GM23338 (cell line): ENCODE results near the gene PRMT7. TPM values are rescaled to one million over a fixed set of nuclear protein-coding genes. Genes with fewer than 3 reads are reported as not detected.

Experiments
- ATAC-seq: fragments of 200-7000 bp; cut with Tn5 transposase; 3 replicates; pipeline ENCODE4 v1.9.1; 2020
- DNase-seq: peaks from one replicate; pipeline ENCODE4 v3.0.0-alpha.2; 2015; ENCODE audit warnings: low spot score
- H2AFZ ChIP-seq: fragments of 200-600 bp; sonication (generic); 2 replicates; pipeline ENCODE4 v1.8.0; 2016; ENCODE audit warnings: antibody characterized with exemption, mild to moderate bottlenecking, moderate library complexity
- H3F3A ChIP-seq: fragments of 200-600 bp; sonication (generic); replicated peaks from 2 replicates; pipeline ENCODE4 v1.8.0; 2017; ENCODE audit warnings: antibody characterized with exemption, mixed run types, low read depth
- H3K27ac ChIP-seq: fragments of 200-600 bp; sonication (generic); 2 replicates; pipeline ENCODE4 v1.6.1; 2016; ENCODE audit warnings: low read depth
- H3K27me3 ChIP-seq: fragments of 200-600 bp; sonication (generic); 2 replicates; pipeline ENCODE4 v1.8.0; 2016; ENCODE audit warnings: mild to moderate bottlenecking, mixed run types, moderate library complexity; ENCODE audit not compliant: insufficient read depth
- H3K36me3 ChIP-seq: fragments of 200-600 bp; sonication (generic); 2 replicates; pipeline ENCODE4 v1.8.0; 2016; ENCODE audit warnings: mild to moderate bottlenecking; ENCODE audit not compliant: insufficient read depth
- H3K4me1 ChIP-seq: fragments of 200-600 bp; sonication (generic); 2 replicates; pipeline ENCODE4 v1.8.0; 2016; ENCODE audit warnings: mild to moderate bottlenecking, moderate library complexity; ENCODE audit not compliant: insufficient read depth
- H3K4me2 ChIP-seq: fragments of 200-600 bp; sonication (generic); 2 replicates; pipeline ENCODE4 v1.7.1; 2017; ENCODE audit warnings: mixed run types
- H3K4me3 ChIP-seq: fragments of 200-600 bp; sonication (generic); 2 replicates; pipeline ENCODE4 v1.6.1; 2016; ENCODE audit warnings: mixed run types
- H3K79me2 ChIP-seq: fragments of 200-600 bp; sonication (generic); replicated peaks from 2 replicates; pipeline ENCODE4 v1.8.0; 2017; ENCODE audit warnings: mild to moderate bottlenecking; ENCODE audit not compliant: insufficient read depth
- H3K9me2 ChIP-seq: fragments of 200-600 bp; sonication (generic); 2 replicates; pipeline ENCODE4 v1.8.0; 2017; ENCODE audit not compliant: insufficient read depth
- H4K20me1 ChIP-seq: fragments of 200-600 bp; sonication (generic); replicated peaks from 2 replicates; pipeline ENCODE4 v1.8.0; 2017; ENCODE audit warnings: mild to moderate bottlenecking; ENCODE audit not compliant: insufficient read depth
- H3K27ac Mint-ChIP-seq: 2 replicates; pipeline ENCODE4 v1.8.0; 2020; ENCODE audit warnings: inconsistent platforms, mild to moderate bottlenecking, moderate library complexity, mixed read lengths
- H3K27me3 Mint-ChIP-seq: 3 replicates; pipeline ENCODE4 v1.8.0; 2022; ENCODE audit warnings: low read depth, mild to moderate bottlenecking, moderate library complexity, mixed read lengths, inconsistent platforms; ENCODE audit not compliant: insufficient read depth, poor library complexity
- H3K36me3 Mint-ChIP-seq: 3 replicates; pipeline ENCODE4 v1.8.0; 2021; ENCODE audit warnings: low read depth, mild to moderate bottlenecking, inconsistent platforms, moderate library complexity, mixed read lengths
- H3K4me1 Mint-ChIP-seq: 3 replicates; pipeline ENCODE4 v1.8.0; 2020; ENCODE audit warnings: mild to moderate bottlenecking, inconsistent platforms, mixed read lengths
- H3K4me3 Mint-ChIP-seq: 3 replicates; pipeline ENCODE4 v1.8.0; 2021; ENCODE audit warnings: moderate library complexity, mild to moderate bottlenecking, inconsistent platforms, mixed read lengths
- H3K9me3 Mint-ChIP-seq: 3 replicates; pipeline ENCODE4 v1.8.0; 2020; ENCODE audit warnings: moderate library complexity, mild to moderate bottlenecking, inconsistent platforms, mixed read lengths
- EZH2phosphoT487 ChIP-seq: fragments of 200-600 bp; sonication (generic); IDR thresholded peaks from one replicate; pipeline ENCODE4 v1.8.1; 2018; ENCODE audit warnings: antibody characterized with exemption; ENCODE audit not compliant: unreplicated experiment
- JUNB ChIP-seq: IDR thresholded peaks from one replicate; pipeline ENCODE4 v1.6.1; 2016; ENCODE audit warnings: antibody characterized with exemption; ENCODE audit not compliant: unreplicated experiment
- POLR2AphosphoS5 ChIP-seq: IDR thresholded peaks from 2 replicates; pipeline ENCODE4 v1.6.1; 2016; ENCODE audit warnings: antibody characterized with exemption, low read depth
- polyA plus RNA-seq: library from polyadenylated mRNA; unstranded; fragments of >200 nt; fragmentation: Nextera tagmentation; extraction: Ambion mirVana; gene quantifications from 2 replicates; pipeline ENCODE4 v1.2.1, GENCODE V29; 2016
- total RNA-seq: library from RNA; depleted of rRNA; stranded (reverse); fragments of >200 nt; shearing (Covaris generic); gene quantifications from 2 replicates; pipeline ENCODE4 v1.2.3, GENCODE V29; 2014
- TF ChIP-seq, protein P1 (sequence below): fragments of 250-450 bp; sonication (Bioruptor Pico); IDR thresholded peaks from 2 replicates; pipeline ENCODE4 v1.5.0; 2020; ENCODE audit warnings: mild to moderate bottlenecking, moderate library complexity

The PRMT7 gene
- total and polyA plus RNA-seq, 2 experiments from 2014 or later: 20.2 to 65.3 TPM

DNA sequence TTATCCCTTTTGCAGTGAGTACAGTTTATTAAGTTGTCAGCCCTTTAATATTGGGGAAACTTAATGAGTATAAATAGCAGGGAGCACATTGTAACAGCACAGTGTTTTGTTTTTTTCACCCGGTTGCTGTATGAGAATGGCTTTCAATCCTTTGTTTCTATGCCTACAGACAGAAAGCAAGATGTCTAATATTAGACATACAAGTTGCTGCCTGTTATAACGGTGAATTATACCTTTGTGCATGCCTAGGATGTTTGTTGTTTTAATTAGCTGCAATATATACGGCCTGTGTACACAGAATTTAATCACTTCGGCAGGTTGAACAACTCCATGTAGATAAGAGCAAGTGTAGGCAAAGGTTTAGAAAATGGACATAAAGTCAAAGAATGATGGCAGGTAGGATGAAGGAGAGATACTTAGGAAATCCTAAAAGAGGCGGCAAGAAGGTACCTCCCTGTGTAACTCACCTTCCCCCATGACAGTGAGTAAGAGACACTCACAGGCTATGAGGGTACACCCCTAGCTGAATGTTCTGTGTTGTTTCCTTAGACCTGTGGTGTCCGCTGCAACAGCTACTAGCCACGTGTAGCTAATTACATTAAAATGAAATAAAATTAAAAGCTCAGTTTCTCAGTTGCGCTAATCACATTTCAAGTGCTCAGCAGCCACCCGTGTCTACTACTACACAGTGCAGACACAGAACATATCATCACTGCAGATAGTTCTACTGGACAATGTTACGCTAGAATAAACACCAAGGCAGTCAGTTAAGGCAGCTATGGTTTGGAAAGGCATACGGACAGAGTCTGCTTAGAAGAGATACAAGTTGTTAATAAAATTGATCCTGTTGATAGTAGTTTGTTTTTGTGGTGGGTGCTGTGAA is 11.0 kb upstream of the PRMT7 start (continued):
- TF ChIP-seq, protein P1, sequence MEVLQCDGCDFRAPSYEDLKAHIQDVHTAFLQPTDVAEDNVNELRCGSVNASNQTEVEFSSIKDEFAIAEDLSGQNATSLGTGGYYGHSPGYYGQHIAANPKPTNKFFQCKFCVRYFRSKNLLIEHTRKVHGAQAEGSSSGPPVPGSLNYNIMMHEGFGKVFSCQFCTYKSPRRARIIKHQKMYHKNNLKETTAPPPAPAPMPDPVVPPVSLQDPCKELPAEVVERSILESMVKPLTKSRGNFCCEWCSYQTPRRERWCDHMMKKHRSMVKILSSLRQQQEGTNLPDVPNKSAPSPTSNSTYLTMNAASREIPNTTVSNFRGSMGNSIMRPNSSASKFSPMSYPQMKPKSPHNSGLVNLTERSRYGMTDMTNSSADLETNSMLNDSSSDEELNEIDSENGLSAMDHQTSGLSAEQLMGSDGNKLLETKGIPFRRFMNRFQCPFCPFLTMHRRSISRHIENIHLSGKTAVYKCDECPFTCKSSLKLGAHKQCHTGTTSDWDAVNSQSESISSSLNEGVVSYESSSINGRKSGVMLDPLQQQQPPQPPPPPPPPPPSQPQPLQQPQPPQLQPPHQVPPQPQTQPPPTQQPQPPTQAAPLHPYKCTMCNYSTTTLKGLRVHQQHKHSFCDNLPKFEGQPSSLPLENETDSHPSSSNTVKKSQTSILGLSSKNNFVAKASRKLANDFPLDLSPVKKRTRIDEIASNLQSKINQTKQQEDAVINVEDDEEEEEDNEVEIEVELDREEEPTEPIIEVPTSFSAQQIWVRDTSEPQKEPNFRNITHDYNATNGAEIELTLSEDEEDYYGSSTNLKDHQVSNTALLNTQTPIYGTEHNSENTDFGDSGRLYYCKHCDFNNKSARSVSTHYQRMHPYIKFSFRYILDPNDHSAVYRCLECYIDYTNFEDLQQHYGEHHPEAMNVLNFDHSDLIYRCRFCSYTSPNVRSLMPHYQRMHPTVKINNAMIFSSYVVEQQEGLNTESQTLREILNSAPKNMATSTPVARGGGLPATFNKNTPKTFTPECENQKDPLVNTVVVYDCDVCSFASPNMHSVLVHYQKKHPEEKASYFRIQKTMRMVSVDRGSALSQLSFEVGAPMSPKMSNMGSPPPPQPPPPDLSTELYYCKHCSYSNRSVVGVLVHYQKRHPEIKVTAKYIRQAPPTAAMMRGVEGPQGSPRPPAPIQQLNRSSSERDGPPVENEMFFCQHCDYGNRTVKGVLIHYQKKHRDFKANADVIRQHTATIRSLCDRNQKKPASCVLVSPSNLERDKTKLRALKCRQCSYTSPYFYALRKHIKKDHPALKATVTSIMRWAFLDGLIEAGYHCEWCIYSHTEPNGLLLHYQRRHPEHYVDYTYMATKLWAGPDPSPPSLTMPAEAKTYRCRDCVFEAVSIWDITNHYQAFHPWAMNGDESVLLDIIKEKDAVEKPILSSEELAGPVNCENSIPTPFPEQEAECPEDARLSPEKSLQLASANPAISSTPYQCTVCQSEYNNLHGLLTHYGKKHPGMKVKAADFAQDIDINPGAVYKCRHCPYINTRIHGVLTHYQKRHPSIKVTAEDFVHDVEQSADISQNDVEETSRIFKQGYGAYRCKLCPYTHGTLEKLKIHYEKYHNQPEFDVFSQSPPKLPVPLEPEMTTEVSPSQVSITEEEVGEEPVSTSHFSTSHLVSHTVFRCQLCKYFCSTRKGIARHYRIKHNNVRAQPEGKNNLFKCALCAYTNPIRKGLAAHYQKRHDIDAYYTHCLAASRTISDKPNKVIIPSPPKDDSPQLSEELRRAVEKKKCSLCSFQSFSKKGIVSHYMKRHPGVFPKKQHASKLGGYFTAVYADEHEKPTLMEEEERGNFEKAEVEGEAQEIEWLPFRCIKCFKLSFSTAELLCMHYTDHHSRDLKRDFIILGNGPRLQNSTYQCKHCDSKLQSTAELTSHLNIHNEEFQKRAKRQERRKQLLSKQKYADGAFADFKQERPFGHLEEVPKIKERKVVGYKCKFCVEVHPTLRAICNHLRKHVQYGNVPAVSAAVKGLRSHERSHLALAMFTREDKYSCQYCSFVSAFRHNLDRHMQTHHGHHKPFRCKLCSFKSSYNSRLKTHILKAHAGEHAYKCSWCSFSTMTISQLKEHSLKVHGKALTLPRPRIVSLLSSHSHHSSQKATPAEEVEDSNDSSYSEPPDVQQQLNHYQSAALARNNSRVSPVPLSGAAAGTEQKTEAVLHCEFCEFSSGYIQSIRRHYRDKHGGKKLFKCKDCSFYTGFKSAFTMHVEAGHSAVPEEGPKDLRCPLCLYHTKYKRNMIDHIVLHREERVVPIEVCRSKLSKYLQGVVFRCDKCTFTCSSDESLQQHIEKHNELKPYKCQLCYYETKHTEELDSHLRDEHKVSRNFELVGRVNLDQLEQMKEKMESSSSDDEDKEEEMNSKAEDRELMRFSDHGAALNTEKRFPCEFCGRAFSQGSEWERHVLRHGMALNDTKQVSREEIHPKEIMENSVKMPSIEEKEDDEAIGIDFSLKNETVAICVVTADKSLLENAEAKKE (CRISPR knock-in tag): no peak
- no peak for TF ChIP-seq JUNB

DNA sequence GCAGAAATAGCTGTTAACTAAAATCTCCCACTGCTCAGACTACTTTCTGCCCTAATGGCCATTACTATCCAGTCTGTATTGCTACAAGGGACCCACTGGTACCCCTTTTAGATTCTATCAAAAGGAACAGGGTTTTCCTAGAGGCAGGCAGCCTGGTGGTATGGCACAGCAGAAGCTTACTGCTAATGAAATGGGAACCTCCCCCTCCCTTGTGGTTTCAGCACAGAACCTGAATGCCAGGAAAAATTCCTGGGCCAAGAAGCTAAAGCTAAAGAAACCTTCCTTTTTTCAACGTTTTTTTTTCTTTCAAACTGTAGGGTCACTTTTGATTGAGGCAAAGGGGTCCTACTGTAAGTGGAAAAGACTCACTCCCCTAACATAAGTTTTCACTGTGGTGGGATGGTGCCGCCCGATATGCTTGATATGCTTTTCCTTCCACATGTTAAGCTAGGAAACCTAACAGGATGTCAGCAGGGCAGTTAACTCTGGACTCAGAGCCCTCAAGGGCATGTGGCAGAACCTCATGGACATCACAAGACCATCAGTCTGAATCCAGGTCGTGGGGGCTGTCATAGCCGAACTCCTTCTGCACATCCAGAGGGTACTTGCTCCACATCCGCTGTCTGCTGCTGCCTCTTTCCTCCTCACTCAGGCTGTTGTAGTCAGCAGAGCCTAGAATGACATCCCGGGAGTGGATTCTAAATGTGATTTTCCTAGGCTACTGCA is 9.9 kb upstream of the PRMT7 start:
- peaks cover 18% of the 10 kb centered on the region; the same call in 1 of the 2 replicates for H3F3A ChIP-seq
- no peak overlapping the region for H3K4me3 ChIP-seq
- H3K79me2 ChIP-seq: no peaks in the 10 kb centered on the region
- Mint-ChIP-seq H3K9me3 (no peaks in the 10 kb centered on the region), H3K36me3 (peaks cover 85% of the 10 kb centered on the region), H3K4me1 (peaks cover 2% of the 10 kb centered on the region; the same call in 1 of the 3 replicates), H3K4me3 (no peak overlapping the region), H3K27ac (no peak overlapping the region), H3K27me3 (peaks cover 2% of the 10 kb centered on the region)
- peaks cover 34% of the 10 kb centered on the region for H4K20me1 ChIP-seq
- H3K36me3 ChIP-seq: peaks cover 46% of the 10 kb centered on the region
- no peaks in the 10 kb centered on the region for H3K4me1 ChIP-seq
- ATAC-seq (no peak), DNase-seq (no peak)
- H3K9me2 ChIP-seq: no peaks in the 10 kb centered on the region
- H3K27me3 ChIP-seq: no peaks in the 10 kb centered on the region
- no peak overlapping the region for H3K27ac ChIP-seq
- no peak overlapping the region for H3K4me2 ChIP-seq
- no peak overlapping the region for H2AFZ ChIP-seq
- TF ChIP-seq EZH2phosphoT487: no peak
- TF ChIP-seq POLR2AphosphoS5: no peak
